HEK293 (cell line): ENCODE measurements around the gene POLD1.
A peak's percentile ranks its signal among the peaks of the same experiment; 100 is the strongest.

Source experiments
- FEZF1 ChIP-seq: fragments of 450-650 bp; formaldehyde crosslinking; IDR thresholded peaks from 2 replicates; pipeline ENCODE4 v1.5.1; 2016; ENCODE audit warnings: missing biosample characterization, missing genetic modification characterization
- HOXC10 ChIP-seq: sonication (generic); formaldehyde crosslinking; IDR thresholded peaks from 2 replicates; pipeline ENCODE4 v1.8.1; 2023; ENCODE audit warnings: mild to moderate bottlenecking, missing genetic modification reagents
- MZF1 ChIP-seq: fragments of 450-650 bp; formaldehyde crosslinking; IDR thresholded peaks from 2 replicates; pipeline ENCODE4 v1.5.1; 2017; ENCODE audit warnings: missing biosample characterization, missing genetic modification characterization, borderline replicate concordance
- RBAK ChIP-seq: fragments of 450-650 bp; formaldehyde crosslinking; IDR thresholded peaks from 2 replicates; pipeline ENCODE4 v1.5.1; 2016; ENCODE audit warnings: missing biosample characterization, missing genetic modification characterization
- SP3 ChIP-seq: fragments of 450-650 bp; formaldehyde crosslinking; IDR thresholded peaks from 2 replicates; pipeline ENCODE4 v1.5.1; 2016; ENCODE audit warnings: missing biosample characterization, missing genetic modification characterization
- ZBTB20 ChIP-seq: fragments of 450-650 bp; formaldehyde crosslinking; IDR thresholded peaks from 2 replicates; pipeline ENCODE4 v1.5.1; 2016; ENCODE audit warnings: missing biosample characterization, missing genetic modification characterization
- ZNF112 ChIP-seq: fragments of 450-650 bp; formaldehyde crosslinking; IDR thresholded peaks from 2 replicates; pipeline ENCODE4 v1.5.0; 2017; ENCODE audit warnings: missing biosample characterization, missing genetic modification characterization
- ZNF121 ChIP-seq: fragments of 450-650 bp; formaldehyde crosslinking; IDR thresholded peaks from 2 replicates; pipeline ENCODE4 v1.5.1; 2016; ENCODE audit warnings: missing biosample characterization, missing genetic modification characterization
- ZNF155 ChIP-seq: fragments of 450-650 bp; formaldehyde crosslinking; IDR thresholded peaks from 2 replicates; pipeline ENCODE4 v1.5.1; 2016; ENCODE audit warnings: missing biosample characterization, missing genetic modification characterization
- ZNF157 ChIP-seq: fragments of 450-650 bp; formaldehyde crosslinking; IDR thresholded peaks from 2 replicates; pipeline ENCODE4 v1.5.1; 2016; ENCODE audit warnings: missing biosample characterization, missing genetic modification characterization
- ZNF174 ChIP-seq: fragments of 450-650 bp; formaldehyde crosslinking; IDR thresholded peaks from 2 replicates; pipeline ENCODE4 v1.5.0; 2017; ENCODE audit warnings: missing biosample characterization, mild to moderate bottlenecking, missing genetic modification characterization
- ZNF184 ChIP-seq: fragments of 450-650 bp; IDR thresholded peaks from 2 replicates; pipeline ENCODE4 v1.5.1; 2018; ENCODE audit warnings: missing biosample characterization, mild to moderate bottlenecking, missing genetic modification characterization
- ZNF19 ChIP-seq: fragments of 450-650 bp; formaldehyde crosslinking; IDR thresholded peaks from 2 replicates; pipeline ENCODE4; 2016; ENCODE audit warnings: missing biosample characterization, missing genetic modification characterization, low read depth
- ZNF292 ChIP-seq: fragments of 450-650 bp; formaldehyde crosslinking; IDR thresholded peaks from 2 replicates; pipeline ENCODE4 v1.5.1; 2016; ENCODE audit warnings: low read depth, missing biosample characterization, missing genetic modification characterization, borderline replicate concordance
- ZNF350 ChIP-seq: fragments of 450-650 bp; formaldehyde crosslinking; IDR thresholded peaks from 2 replicates; pipeline ENCODE4 v1.5.0; 2017; ENCODE audit warnings: missing biosample characterization, mild to moderate bottlenecking, missing genetic modification characterization
- ZNF37A ChIP-seq: fragments of 450-650 bp; IDR thresholded peaks from 2 replicates; pipeline ENCODE4 v1.5.1; 2018; ENCODE audit warnings: missing biosample characterization, missing genetic modification characterization
- ZNF394 ChIP-seq: fragments of 450-650 bp; formaldehyde crosslinking; IDR thresholded peaks from 2 replicates; pipeline ENCODE4 v1.5.1; 2016; ENCODE audit warnings: missing biosample characterization, missing genetic modification characterization, mild to moderate bottlenecking, moderate library complexity, borderline replicate concordance
- ZNF416 ChIP-seq: fragments of 450-650 bp; formaldehyde crosslinking; IDR thresholded peaks from 2 replicates; pipeline ENCODE4 v1.5.1; 2016; ENCODE audit warnings: missing biosample characterization, missing genetic modification characterization
- ZNF473 ChIP-seq: fragments of 450-650 bp; formaldehyde crosslinking; IDR thresholded peaks from 2 replicates; pipeline ENCODE4 v1.5.1; 2017; ENCODE audit warnings: missing biosample characterization, missing genetic modification characterization
- ZNF555 ChIP-seq: fragments of 450-650 bp; formaldehyde crosslinking; conservative IDR thresholded peaks from 2 replicates; pipeline ENCODE4 v1.5.1; 2017; ENCODE audit warnings: missing biosample characterization, mild to moderate bottlenecking, missing genetic modification characterization, inconsistent platforms
- ZNF571 ChIP-seq: fragments of 450-650 bp; formaldehyde crosslinking; IDR thresholded peaks from 2 replicates; pipeline ENCODE4 v1.5.0; 2017; ENCODE audit warnings: missing biosample characterization, missing genetic modification characterization
- ZNF596 ChIP-seq: fragments of 450-650 bp; IDR thresholded peaks from 2 replicates; pipeline ENCODE4 v1.5.0; 2018; ENCODE audit warnings: missing biosample characterization, mild to moderate bottlenecking, missing genetic modification characterization, moderate library complexity
- ZNF677 ChIP-seq: fragments of 450-650 bp; IDR thresholded peaks from 2 replicates; pipeline ENCODE4 v1.5.0; 2018; ENCODE audit warnings: missing biosample characterization, mild to moderate bottlenecking, missing genetic modification characterization, moderate library complexity
- ZNF776 ChIP-seq: fragments of 450-650 bp; formaldehyde crosslinking; IDR thresholded peaks from 2 replicates; pipeline ENCODE4 v1.5.0; 2017; ENCODE audit warnings: missing biosample characterization, missing genetic modification characterization, borderline replicate concordance
- ZNF777 ChIP-seq: fragments of 450-650 bp; formaldehyde crosslinking; IDR thresholded peaks from 2 replicates; pipeline ENCODE4 v1.5.1; 2017; ENCODE audit warnings: missing biosample characterization, missing genetic modification characterization, borderline replicate concordance
- ZNF792 ChIP-seq: fragments of 450-650 bp; formaldehyde crosslinking; IDR thresholded peaks from 2 replicates; pipeline ENCODE4 v1.5.1; 2016; ENCODE audit warnings: missing biosample characterization, missing genetic modification characterization
- ZNF843 ChIP-seq: fragments of 450-650 bp; formaldehyde crosslinking; IDR thresholded peaks from 2 replicates; pipeline ENCODE4 v1.5.1; 2016; ENCODE audit warnings: missing biosample characterization, missing genetic modification characterization
- TF ChIP-seq, protein P1 (sequence below): fragments of 450-650 bp; formaldehyde crosslinking; conservative IDR thresholded peaks from 2 replicates; pipeline ENCODE4 v1.5.1; 2016; ENCODE audit warnings: low read depth, missing biosample characterization, missing genetic modification characterization
- TF ChIP-seq, protein P2 (sequence below): fragments of 450-650 bp; formaldehyde crosslinking; IDR thresholded peaks from 2 replicates; pipeline ENCODE4 v1.5.1; 2016; ENCODE audit warnings: missing biosample characterization, missing genetic modification characterization
- TF ChIP-seq, protein P3 (sequence below): fragments of 450-650 bp; formaldehyde crosslinking; IDR thresholded peaks from 2 replicates; pipeline ENCODE4 v1.5.1; 2016; ENCODE audit warnings: missing biosample characterization, missing genetic modification characterization
- TF ChIP-seq, protein P4 (sequence below): fragments of 450-650 bp; formaldehyde crosslinking; IDR thresholded peaks from 2 replicates; pipeline ENCODE4 v1.5.1; 2016; ENCODE audit warnings: missing biosample characterization, missing genetic modification characterization, low read depth
- TF ChIP-seq, protein P5 (sequence below): fragments of 450-650 bp; formaldehyde crosslinking; IDR thresholded peaks from 2 replicates; pipeline ENCODE4 v1.5.1; 2016; ENCODE audit warnings: missing biosample characterization, missing genetic modification characterization

Gene POLD1

DNA sequence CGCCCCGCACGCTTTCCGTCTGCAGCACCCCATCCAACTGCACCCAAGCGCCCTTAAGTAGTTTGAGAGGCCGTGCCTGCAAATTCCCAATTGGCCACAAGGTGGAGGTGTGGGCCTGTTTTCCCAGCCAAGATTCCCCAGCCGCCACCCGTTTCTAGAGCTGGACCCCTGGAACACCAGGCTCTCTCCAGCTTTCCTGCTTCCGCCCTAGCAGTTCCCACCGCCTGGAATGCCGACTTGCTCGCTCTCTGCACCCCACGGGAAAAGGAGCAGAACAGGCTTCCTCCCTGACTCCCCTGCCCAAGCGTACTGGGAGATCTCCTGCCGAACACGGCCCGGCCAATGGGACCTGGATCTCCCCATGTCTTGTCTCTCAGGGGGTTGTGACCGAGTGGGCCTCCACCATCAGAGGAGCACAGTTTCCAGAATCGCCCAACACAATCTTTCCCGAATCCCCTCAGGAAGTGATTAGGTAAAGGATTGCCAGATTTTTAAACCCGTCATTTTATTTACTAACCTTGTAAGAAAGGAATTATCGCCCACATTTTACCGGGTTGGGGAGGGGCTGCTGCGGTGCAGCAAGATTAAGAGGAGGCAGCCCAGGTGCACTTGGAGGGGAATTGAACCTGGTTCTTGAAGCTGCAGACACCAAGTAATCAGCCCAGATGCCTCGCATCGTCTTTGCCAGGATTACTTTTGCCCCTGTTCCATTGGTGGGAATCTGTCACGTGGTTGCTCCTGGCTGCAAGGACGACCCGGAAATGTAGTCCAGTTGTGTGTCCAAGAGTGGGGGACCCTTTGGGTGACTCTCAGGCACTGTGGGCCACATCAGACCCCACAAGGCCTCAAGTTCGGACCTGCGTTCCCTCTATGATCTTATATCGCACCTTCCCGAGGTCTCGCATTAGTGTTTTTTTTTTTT, 15.2 kb upstream of the POLD1 start (continued):
- TF ChIP-seq, protein P1, sequence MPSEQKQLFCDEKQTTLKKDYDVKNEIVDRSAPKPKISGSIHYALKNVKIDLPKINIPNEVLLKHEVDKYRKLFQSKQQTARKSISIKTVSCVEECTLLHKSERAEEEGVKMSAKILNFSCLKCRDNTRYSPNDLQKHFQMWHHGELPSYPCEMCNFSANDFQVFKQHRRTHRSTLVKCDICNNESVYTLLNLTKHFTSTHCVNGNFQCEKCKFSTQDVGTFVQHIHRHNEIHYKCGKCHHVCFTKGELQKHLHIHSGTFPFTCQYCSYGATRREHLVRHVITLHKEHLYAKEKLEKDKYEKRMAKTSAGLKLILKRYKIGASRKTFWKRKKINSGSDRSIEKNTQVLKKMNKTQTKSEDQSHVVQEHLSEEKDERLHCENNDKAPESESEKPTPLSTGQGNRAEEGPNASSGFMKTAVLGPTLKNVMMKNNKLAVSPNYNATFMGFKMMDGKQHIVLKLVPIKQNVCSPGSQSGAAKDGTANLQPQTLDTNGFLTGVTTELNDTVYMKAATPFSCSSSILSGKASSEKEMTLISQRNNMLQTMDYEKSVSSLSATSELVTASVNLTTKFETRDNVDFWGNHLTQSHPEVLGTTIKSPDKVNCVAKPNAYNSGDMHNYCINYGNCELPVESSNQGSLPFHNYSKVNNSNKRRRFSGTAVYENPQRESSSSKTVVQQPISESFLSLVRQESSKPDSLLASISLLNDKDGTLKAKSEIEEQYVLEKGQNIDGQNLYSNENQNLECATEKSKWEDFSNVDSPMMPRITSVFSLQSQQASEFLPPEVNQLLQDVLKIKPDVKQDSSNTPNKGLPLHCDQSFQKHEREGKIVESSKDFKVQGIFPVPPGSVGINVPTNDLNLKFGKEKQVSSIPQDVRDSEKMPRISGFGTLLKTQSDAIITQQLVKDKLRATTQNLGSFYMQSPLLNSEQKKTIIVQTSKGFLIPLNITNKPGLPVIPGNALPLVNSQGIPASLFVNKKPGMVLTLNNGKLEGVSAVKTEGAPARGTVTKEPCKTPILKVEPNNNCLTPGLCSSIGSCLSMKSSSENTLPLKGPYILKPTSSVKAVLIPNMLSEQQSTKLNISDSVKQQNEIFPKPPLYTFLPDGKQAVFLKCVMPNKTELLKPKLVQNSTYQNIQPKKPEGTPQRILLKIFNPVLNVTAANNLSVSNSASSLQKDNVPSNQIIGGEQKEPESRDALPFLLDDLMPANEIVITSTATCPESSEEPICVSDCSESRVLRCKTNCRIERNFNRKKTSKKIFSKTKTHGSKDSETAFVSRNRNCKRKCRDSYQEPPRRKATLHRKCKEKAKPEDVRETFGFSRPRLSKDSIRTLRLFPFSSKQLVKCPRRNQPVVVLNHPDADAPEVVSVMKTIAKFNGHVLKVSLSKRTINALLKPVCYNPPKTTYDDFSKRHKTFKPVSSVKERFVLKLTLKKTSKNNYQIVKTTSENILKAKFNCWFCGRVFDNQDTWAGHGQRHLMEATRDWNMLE (tag by site-specific recombination) = 0 out of 2 replicates have a peak, but pooled peaks have one; percentile 17
- TF ChIP-seq, protein P2, sequence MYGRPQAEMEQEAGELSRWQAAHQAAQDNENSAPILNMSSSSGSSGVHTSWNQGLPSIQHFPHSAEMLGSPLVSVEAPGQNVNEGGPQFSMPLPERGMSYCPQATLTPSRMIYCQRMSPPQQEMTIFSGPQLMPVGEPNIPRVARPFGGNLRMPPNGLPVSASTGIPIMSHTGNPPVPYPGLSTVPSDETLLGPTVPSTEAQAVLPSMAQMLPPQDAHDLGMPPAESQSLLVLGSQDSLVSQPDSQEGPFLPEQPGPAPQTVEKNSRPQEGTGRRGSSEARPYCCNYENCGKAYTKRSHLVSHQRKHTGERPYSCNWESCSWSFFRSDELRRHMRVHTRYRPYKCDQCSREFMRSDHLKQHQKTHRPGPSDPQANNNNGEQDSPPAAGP (tag by site-specific recombination) = 0 out of 2 replicates have a peak, but pooled peaks have one; percentile 15
- no peak for TF ChIP-seq ZNF157 (tag by site-specific recombination)
- TF ChIP-seq, protein P3, sequence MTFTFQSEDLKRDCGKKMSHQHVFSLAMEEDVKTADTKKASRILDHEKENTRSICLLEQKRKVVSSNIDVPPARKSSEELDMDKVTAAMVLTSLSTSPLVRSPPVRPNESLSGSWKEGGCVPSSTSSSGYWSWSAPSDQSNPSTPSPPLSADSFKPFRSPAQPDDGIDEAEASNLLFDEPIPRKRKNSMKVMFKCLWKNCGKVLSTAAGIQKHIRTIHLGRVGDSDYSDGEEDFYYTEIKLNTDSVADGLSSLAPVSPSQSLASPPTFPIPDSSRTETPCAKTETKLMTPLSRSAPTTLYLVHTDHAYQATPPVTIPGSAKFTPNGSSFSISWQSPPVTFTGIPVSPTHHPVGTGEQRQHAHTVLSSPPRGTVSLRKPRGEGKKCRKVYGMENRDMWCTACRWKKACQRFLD (tag by site-specific recombination) = no peak
- TF ChIP-seq ZNF677 (tag by site-specific recombination) = no peak
- no peak; the same call in 1 of the 2 replicates for TF ChIP-seq ZNF843 (tag by site-specific recombination)
- TF ChIP-seq ZNF112 (tag by site-specific recombination) = no peak
- TF ChIP-seq ZNF19 (tag by site-specific recombination) = no peak
- TF ChIP-seq ZNF174 (tag by site-specific recombination) = no peak
- no peak for TF ChIP-seq ZNF121
- TF ChIP-seq ZNF792 (tag by site-specific recombination) = no peak
- TF ChIP-seq ZNF416 (tag by site-specific recombination) = no peak
- no peak for TF ChIP-seq ZNF350
- no peak for TF ChIP-seq FEZF1 (tag by site-specific recombination)
- TF ChIP-seq, protein P4, sequence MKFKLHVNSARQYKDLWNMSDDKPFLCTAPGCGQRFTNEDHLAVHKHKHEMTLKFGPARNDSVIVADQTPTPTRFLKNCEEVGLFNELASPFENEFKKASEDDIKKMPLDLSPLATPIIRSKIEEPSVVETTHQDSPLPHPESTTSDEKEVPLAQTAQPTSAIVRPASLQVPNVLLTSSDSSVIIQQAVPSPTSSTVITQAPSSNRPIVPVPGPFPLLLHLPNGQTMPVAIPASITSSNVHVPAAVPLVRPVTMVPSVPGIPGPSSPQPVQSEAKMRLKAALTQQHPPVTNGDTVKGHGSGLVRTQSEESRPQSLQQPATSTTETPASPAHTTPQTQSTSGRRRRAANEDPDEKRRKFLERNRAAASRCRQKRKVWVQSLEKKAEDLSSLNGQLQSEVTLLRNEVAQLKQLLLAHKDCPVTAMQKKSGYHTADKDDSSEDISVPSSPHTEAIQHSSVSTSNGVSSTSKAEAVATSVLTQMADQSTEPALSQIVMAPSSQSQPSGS (tag by site-specific recombination) = no peak
- no peak for TF ChIP-seq RBAK (tag by site-specific recombination)
- no peak for TF ChIP-seq ZNF155
- no peak for TF ChIP-seq ZNF555
- TF ChIP-seq ZNF596 (tag by site-specific recombination) = no peak
- TF ChIP-seq, protein P5, sequence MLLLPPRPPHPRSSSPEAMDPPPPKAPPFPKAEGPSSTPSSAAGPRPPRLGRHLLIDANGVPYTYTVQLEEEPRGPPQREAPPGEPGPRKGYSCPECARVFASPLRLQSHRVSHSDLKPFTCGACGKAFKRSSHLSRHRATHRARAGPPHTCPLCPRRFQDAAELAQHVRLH = no peak
- TF ChIP-seq ZNF571 = no peak
- 0 out of 2 replicates have a peak, but pooled peaks have one; percentile 12 for TF ChIP-seq SP3 (tag by site-specific recombination)
- TF ChIP-seq ZNF777 (tag by site-specific recombination) = no peak
- no peak for TF ChIP-seq ZNF473
- TF ChIP-seq ZNF292 (tag by site-specific recombination) = no peak
- no peak; the same call in 1 of the 2 replicates for TF ChIP-seq ZNF394 (tag by site-specific recombination)
- no peak for TF ChIP-seq ZNF184 (tag by site-specific recombination)
- peak; percentile 41; the same call in 1 of the 2 replicates for TF ChIP-seq ZBTB20 (tag by site-specific recombination)
- no peak for TF ChIP-seq ZNF776 (tag by site-specific recombination)
- no peak for TF ChIP-seq HOXC10 (CRISPR knock-in tag)
- TF ChIP-seq ZNF37A (tag by site-specific recombination) = no peak
- peak; percentile 37; the same call in 1 of the 2 replicates for TF ChIP-seq MZF1 (tag by site-specific recombination)
